ACC112 (cell line): ENCODE measurements around the gene C16orf86.

Experiments used
- H2AFZ ChIP-seq: fragments of 200-600 bp; sonication (generic); one replicate; pipeline ENCODE4 v1.6.0; 2017; ENCODE audit warnings: antibody characterized with exemption, low read length; ENCODE audit not compliant: unreplicated experiment
- H3K27ac ChIP-seq: fragments of 200-600 bp; sonication (generic); 2 replicates; pipeline ENCODE4 v1.5.1; 2014; ENCODE audit warnings: low read depth, mild to moderate bottlenecking, antibody characterized with exemption, low read length, moderate library complexity
- H3K27me3 ChIP-seq: fragments of 200-600 bp; sonication (generic); 2 replicates; pipeline ENCODE4 v1.6.1; 2014; ENCODE audit warnings: mild to moderate bottlenecking, antibody characterized with exemption, low read length, moderate library complexity, mixed read lengths; ENCODE audit not compliant: insufficient read depth
- H3K36me3 ChIP-seq: fragments of 200-600 bp; sonication (generic); 2 replicates; pipeline ENCODE4 v1.6.1; 2016; ENCODE audit warnings: mild to moderate bottlenecking, antibody characterized with exemption, low read length, moderate library complexity, mixed read lengths; ENCODE audit not compliant: insufficient read depth
- H3K4me1 ChIP-seq: fragments of 200-600 bp; sonication (generic); one replicate; pipeline ENCODE4 v1.6.1; 2016; ENCODE audit warnings: low read length, mixed read lengths; ENCODE audit not compliant: insufficient read depth, unreplicated experiment, control insufficient read depth
- H3K4me3 ChIP-seq: fragments of 200-600 bp; sonication (generic); 2 replicates; pipeline ENCODE4 v1.5.1; 2014; ENCODE audit warnings: mild to moderate bottlenecking, low read depth, low read length
- H3K79me2 ChIP-seq: fragments of 200-600 bp; sonication (generic); one replicate; pipeline ENCODE4 v1.6.0; 2016; ENCODE audit warnings: low read length; ENCODE audit not compliant: control insufficient read depth, unreplicated experiment, insufficient read depth

C16orf86 gene

DNA sequence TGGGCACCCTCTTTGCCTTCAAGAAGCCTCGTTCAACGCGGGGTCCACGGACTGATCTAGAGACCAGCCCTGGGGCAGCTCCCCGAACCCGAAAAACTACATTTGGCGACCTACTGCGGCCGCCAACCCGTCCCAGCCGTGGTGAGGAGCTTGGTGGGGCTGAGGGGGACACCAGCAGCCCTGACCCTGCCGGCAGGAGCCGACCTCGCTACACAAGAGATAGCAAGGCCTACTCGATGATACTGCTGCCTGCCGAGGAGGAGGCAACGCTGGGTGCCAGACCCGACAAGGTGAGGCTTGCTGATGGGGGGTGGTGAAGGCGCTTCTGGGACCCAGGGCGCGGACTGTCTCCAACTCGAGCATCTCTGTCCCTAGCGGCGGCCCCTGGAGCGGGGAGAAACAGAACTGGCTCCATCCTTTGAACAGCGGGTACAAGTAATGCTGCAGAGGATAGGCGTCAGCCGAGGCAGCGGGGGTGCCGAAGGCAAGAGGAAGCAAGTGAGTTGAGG lies 12.2 kb upstream of the C16orf86 start:
- H3K27me3 ChIP-seq, result peaks cover 51% of the 10 kb centered on the region
- H3K4me1 ChIP-seq, result peaks cover 4% of the 10 kb centered on the region
- no peaks in the 10 kb centered on the region for H3K36me3 ChIP-seq
- H3K79me2 ChIP-seq, result no peaks in the 10 kb centered on the region
- no peak overlapping the region for H3K4me3 ChIP-seq
- no peak overlapping the region for H3K27ac ChIP-seq
- no peak overlapping the region for H2AFZ ChIP-seq

DNA sequence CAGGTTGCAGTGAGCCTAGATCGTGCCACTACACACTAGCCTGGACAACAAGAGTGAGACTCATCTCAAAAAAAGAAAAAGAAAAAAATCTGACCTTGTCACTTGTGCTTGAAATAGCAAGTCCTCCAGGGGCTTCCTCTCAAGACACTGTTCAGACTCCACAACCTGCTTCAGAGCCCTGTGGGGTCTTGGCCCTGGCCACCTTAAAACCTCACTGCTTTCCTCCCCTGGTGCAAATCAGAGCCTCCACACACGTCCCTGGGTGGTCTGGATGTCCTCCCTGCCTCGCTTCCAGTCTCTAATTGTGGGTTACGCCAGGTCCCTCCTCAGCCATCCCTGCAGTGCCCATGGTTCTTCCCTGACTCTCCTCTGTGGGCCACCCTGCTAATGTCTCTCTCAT lies 11.3 kb upstream of the C16orf86 start:
- no peak overlapping the region for H3K4me3 ChIP-seq
- peaks cover 4% of the 10 kb centered on the region for H3K4me1 ChIP-seq
- peaks cover 42% of the 10 kb centered on the region for H3K27me3 ChIP-seq
- no peaks in the 10 kb centered on the region for H3K79me2 ChIP-seq
- no peaks in the 10 kb centered on the region for H3K36me3 ChIP-seq
- H2AFZ ChIP-seq, result no peak overlapping the region
- H3K27ac ChIP-seq, result no peak overlapping the region

DNA sequence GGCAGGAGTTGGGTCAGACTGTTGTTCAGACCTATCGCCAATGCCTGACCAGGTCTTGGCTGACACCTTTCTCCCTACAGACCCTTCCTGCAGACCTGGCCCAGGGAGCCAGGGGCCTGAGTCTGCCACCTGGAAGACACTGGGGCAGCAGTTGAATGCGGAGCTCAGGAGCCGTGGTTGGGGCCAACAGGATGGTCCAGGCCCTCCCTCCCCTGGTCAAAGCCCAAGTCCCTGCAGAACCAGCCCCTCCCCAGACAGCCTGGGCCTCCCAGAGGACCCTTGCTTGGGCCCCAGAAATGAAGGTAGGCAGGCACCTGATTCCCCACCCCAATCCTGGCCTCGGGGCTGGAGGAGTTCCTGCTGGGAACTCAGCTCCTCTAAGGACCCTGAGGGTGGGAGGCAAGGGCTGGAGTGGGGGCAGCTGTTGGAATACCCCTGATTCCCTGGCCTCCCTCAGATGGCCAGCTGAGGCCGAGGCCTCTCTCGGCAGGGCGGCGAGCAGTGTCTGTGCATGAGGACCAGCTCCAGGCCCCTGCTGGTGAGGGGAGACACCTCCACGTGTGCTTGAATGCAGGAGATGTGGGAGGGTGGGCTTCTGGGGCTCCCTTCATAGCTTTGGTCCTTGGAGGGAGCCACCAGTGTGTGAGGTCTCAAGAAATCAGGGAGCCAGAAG lies 10.1 kb upstream of the C16orf86 start:
- Histone ChIP-seq H2AFZ (no peak overlapping the region), H3K4me1 (peaks cover 4% of the 10 kb centered on the region), H3K36me3 (no peaks in the 10 kb centered on the region), H3K27me3 (peaks cover 31% of the 10 kb centered on the region), H3K27ac (no peak overlapping the region), H3K79me2 (no peaks in the 10 kb centered on the region), H3K4me3 (no peak overlapping the region)

DNA sequence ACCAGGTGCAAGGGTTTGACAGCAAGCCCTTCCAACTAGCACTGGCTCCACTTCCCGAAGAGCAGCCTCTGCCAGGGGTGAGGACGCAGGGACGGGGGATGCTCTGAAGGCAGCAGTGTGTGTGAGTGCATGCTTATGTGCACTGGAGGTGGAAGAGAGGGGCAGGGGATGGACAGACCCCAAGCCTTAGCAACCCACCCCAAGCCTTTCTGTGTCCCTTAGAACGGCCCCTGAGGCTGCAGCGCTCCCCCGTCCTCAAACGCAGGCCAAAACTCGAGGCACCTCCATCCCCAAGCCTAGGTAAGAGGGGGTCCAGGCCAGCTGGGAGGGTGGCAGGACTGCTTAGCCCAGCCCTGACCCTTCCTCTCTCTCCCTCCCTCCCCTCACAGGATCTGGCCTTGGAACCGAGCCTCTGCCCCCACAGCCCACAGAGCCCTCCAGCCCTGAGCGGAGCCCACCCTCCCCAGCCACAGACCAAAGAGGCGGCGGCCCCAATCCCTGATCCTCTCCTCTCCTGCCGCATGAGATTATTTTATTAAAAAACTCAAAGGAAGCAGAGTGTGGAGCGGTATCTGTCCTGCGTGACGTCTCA lies 9.5 kb upstream of the C16orf86 start:
- Histone ChIP-seq H3K79me2 (no peaks in the 10 kb centered on the region), H3K27me3 (peaks cover 24% of the 10 kb centered on the region), H3K4me3 (no peak overlapping the region), H2AFZ (no peak overlapping the region), H3K27ac (no peak overlapping the region), H3K4me1 (peaks cover 4% of the 10 kb centered on the region), H3K36me3 (no peaks in the 10 kb centered on the region)

DNA sequence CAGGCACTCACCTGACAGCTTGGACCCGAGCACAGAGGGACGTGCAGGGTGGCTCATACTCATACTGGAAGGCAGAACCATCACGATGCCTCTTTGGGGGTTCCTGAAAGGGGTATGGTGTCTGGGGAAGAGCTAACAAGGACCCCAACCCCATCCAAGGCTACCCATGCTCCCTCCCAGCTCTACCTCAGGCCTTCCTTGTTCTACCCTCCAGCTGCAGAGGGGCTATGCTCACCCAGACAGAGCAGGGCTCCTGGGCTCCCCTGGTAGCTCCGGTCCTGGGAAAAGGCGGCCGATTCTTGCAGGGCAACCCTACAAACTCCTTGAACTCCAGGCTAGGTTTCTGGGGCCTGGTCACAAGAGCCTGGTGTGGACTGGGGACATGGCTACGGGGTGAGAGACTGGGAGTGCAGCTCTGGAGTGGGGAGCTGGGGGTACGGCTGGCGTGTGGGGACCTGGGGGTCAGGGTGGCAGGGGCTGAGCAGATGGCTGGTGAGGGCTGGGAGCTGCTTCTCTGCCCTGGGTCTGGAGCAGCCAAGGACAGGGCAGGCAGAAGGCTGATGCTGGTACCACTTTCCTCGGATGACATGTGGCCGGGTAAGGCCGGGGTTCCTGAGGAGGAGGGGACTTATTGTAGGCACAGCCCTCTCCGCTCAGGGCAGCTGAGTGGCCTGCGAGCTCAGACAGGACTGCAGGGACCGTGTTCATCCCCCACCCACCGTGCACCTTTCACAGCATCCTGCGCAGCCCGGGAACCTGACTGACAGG lies 8.7 kb upstream of the C16orf86 start:
- H3K27me3 ChIP-seq, result peaks cover 20% of the 10 kb centered on the region
- no peak overlapping the region for H2AFZ ChIP-seq
- H3K4me3 ChIP-seq, result no peak overlapping the region
- peaks cover 4% of the 10 kb centered on the region for H3K4me1 ChIP-seq
- no peaks in the 10 kb centered on the region for H3K79me2 ChIP-seq
- H3K27ac ChIP-seq, result no peak overlapping the region
- no peaks in the 10 kb centered on the region for H3K36me3 ChIP-seq

DNA sequence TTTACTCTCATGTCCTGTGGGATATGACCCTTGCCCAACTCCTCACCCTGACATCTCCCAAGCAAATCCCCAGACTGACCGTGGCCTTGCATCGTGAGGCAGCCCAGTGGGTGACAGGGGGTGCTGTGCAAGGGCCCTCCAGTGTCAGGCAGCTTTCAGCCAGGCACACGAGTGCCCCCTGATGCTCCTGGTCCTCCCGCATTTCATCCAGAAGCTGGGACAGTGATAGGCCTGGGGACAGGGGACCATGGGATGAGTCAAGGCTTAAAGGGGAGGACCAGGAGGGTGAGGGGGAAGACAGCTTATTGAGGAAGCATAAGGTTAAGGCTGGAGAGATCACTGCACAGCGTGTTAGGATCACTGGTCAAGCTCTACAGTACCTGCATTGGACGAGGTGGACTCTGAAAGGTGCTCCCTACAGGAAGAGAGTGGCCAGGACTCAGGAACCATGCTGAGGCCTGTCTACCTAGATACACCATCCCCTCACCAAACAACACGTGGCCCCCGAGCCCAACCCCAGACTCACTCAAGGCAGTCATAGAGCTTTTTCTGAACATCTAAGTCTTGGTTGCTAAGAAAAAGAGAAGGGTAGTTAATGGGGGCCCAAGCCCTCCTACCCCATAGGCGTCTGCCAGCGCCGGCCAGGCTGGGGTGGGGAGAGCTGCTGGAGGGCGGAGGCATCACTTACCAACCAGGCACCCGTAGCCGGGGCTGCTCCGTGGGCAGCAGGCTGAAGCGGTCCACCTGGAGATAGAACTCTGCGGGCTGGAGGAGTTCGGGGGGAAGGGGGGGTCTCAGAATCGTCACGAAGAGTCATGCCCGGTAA lies 7.6 kb upstream of the C16orf86 start:
- Histone ChIP-seq H3K79me2 (no peaks in the 10 kb centered on the region), H3K27me3 (peaks cover 9% of the 10 kb centered on the region), H3K36me3 (no peaks in the 10 kb centered on the region), H3K4me1 (peaks cover 4% of the 10 kb centered on the region), H3K27ac (no peak overlapping the region), H2AFZ (no peak overlapping the region), H3K4me3 (peak overlapping the region; percentile 85)

DNA sequence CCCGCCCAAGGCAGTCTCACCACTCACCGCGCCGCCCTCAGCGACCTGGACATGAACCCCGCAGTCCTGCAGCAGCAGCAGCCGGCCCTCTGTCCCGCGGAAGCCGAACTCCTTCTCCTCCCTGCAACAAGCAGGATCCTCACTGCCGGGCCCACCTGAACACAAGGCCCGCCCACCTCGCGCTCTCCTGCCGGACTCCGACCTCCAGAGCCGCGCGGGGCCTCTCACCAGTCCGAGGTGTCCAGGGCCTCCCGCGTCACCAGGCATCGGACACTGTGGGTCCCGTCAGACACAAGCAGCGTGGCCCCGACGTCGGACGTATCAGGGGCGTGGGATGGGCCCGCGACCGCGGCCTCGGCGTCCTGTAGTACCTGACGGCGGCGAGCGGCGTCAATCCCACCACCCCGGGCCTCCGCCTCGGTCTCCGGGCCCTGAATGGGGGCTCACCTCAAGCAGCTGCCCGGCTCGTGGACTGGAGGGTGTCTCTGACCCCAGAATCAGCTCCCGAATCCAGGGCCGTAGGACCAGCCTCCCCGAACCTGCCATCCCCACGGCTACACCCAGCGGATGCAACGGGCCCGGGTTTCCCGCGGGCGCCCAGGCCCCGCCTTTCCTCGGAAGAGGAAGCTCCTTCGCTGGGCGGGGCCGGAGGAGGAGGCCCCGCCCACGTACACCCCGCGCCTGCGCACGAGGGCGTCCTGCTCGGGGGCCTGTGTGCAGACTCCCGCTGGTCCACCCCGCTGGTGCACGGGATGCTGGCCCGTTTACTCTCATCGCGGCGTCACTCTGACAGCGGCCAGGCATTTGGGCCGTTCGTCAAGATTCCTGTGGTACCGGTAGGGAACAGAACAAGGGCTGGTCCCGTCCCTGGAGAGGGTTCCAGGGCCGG lies 6.7 kb upstream of the C16orf86 start, which contains the start of gene ACD:
TSS of gene ACD (minus strand) at position 586 of the 889 bp plus-strand sequence. CDS start at position 546, 40 bp downstream.
- peaks cover 4% of the 10 kb centered on the region for H3K4me1 ChIP-seq
- peak within 1 kb of the TSS; percentile 83 for H3K27ac ChIP-seq
- H2AFZ ChIP-seq, result peak within 1 kb of the TSS; percentile 73
- H3K27me3 ChIP-seq, result peaks cover under 1% of the 10 kb centered on the region; the same call in 1 of the 2 replicates
- H3K79me2 ChIP-seq, result no peaks in the 10 kb centered on the region
- H3K36me3 ChIP-seq, result no peaks in the 10 kb centered on the region
- peak within 1 kb of the TSS; percentile 85 for H3K4me3 ChIP-seq

DNA sequence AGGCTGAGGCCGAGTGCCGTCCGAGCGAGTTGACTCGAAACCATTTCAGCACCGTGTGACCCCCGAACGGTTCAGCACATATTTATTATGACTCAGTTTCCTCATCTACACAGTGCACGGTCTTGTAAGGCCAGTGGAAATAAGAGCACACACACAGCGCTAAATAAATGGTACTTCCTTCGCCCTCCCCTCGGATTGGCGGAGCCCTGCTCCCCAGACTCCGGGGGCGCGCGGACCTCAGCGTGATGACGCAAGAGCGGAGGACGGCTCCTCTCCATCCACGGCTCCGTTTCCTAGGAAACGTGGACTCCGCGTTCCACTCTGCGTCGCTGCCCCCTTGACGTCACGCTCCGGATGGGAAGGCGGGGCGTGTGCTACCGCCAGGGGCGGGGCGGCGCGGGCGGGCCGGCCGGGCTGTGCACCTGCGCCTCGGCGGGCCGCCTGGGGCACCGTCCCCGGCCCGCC lies 6.0 kb upstream of the C16orf86 start, which contains the start of gene PARD6A:
TSS of gene PARD6A (plus strand) at position 397 of the 465 bp plus-strand sequence. CDS start 79 bp downstream, outside the sequence.
- Histone ChIP-seq H3K36me3 (no peaks in the 10 kb centered on the region), H3K4me3 (peak within 1 kb of the TSS; percentile 85), H3K27ac (peak within 1 kb of the TSS; percentile 83), H2AFZ (peak within 1 kb of the TSS; percentile 73), H3K27me3 (no peaks in the 10 kb centered on the region), H3K79me2 (no peaks in the 10 kb centered on the region), H3K4me1 (peaks cover 4% of the 10 kb centered on the region)

DNA sequence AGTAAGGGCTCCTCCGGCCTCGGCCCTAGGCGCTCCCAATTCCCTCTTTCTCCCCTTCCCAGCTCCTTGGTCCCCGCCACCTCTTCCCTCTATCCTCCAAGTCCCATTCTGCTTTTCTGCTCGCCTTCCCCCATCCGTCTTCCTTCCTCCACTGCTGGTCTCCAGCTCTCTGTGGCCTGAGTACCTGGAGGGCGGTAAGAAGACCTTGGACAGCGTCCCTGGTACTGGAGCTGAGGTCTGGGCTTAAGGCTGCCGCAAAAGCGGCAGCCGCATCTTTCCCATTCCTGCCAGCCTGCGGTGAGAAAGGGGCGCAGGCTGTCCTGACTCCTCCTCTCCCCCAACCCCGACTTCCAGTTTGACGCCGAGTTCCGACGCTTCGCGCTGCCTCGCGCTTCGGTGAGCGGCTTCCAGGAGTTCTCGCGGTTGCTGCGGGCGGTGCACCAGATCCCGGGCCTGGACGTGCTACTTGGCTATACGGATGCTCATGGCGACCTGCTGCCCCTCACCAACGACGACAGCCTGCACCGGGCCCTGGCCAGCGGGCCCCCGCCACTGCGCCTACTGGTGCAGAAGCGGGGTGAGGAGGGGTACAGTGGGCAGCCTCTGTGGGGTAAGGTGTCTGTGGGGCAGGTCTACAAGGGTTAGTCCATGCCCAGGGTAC lies 5.4 kb upstream of the C16orf86 start:
- no peaks in the 10 kb centered on the region for H3K27me3 ChIP-seq
- H3K4me1 ChIP-seq, result peaks cover 4% of the 10 kb centered on the region
- H3K27ac ChIP-seq, result no peak overlapping the region
- H2AFZ ChIP-seq, result no peak overlapping the region
- H3K36me3 ChIP-seq, result no peaks in the 10 kb centered on the region
- H3K4me3 ChIP-seq, result peak overlapping the region; percentile 85
- no peaks in the 10 kb centered on the region for H3K79me2 ChIP-seq
